GM23338 (cell line): Measurements from ENCODE around the gene MAP2K3.
"Not testable (repeated sequence)": the region's sequence is repeated elsewhere in the genome, so short reads cannot be mapped to it uniquely, and the experiment has no call there.

Source experiments
- CREB1 ChIP-seq: fragments of 250-450 bp; sonication (Bioruptor Pico); IDR thresholded peaks from 2 replicates; pipeline ENCODE4 v1.5.0; 2020; ENCODE audit warnings: low read depth, mild to moderate bottlenecking, moderate library complexity
- ETS1 ChIP-seq: IDR thresholded peaks from 2 replicates; pipeline ENCODE4 v1.6.1; 2016; ENCODE audit warnings: antibody characterized with exemption
- EZH2 ChIP-seq: fragments of 200-600 bp; sonication (generic); IDR thresholded peaks from one replicate; pipeline ENCODE4 v1.8.0; 2017; ENCODE audit warnings: antibody characterized with exemption, mild to moderate bottlenecking, low read depth; ENCODE audit not compliant: unreplicated experiment
- EZH2phosphoT487 ChIP-seq: fragments of 200-600 bp; sonication (generic); IDR thresholded peaks from one replicate; pipeline ENCODE4 v1.8.1; 2018; ENCODE audit warnings: antibody characterized with exemption; ENCODE audit not compliant: unreplicated experiment
- JUNB ChIP-seq: IDR thresholded peaks from one replicate; pipeline ENCODE4 v1.6.1; 2016; ENCODE audit warnings: antibody characterized with exemption; ENCODE audit not compliant: unreplicated experiment
- POLR2AphosphoS5 ChIP-seq: IDR thresholded peaks from 2 replicates; pipeline ENCODE4 v1.6.1; 2016; ENCODE audit warnings: antibody characterized with exemption, low read depth
- STAT1 ChIP-seq: IDR thresholded peaks from one replicate; pipeline ENCODE4 v1.6.1; 2016; ENCODE audit warnings: antibody characterized with exemption; ENCODE audit not compliant: unreplicated experiment
- ZNF114 ChIP-seq: fragments of 250-450 bp; sonication (Bioruptor Pico); IDR thresholded peaks from 2 replicates; pipeline ENCODE4 v1.5.0; 2020; ENCODE audit warnings: mild to moderate bottlenecking, moderate library complexity
- ZNF331 ChIP-seq: fragments of 250-450 bp; sonication (Bioruptor Pico); IDR thresholded peaks from 2 replicates; pipeline ENCODE4 v1.5.0; 2020; ENCODE audit warnings: low read depth, mild to moderate bottlenecking, moderate library complexity
- TF ChIP-seq, protein P1 (sequence below), 2 experiments: fragments of 200-600 bp in 1 of 2; sonication (generic) in 1 of 2; conservative IDR thresholded peaks; 2 replicates each; pipeline versions ENCODE4 v1.5.1 to v1.6.1; 2016 to 2017; ENCODE audit warnings: antibody characterized with exemption in 2 of 2, low read depth in 2 of 2, mild to moderate bottlenecking in 2 of 2, moderate library complexity in 1 of 2
- TF ChIP-seq, protein P2 (sequence below): IDR thresholded peaks from one replicate; pipeline ENCODE4 v1.6.1; 2018; ENCODE audit warnings: antibody characterized with exemption; ENCODE audit not compliant: unreplicated experiment
- TF ChIP-seq, protein P3 (sequence below): fragments of 250-450 bp; sonication (Bioruptor Pico); IDR thresholded peaks from 2 replicates; pipeline ENCODE4 v1.5.0; 2020; ENCODE audit warnings: mild to moderate bottlenecking, moderate library complexity

GRCh38 chr17:21320430-21320829, 35.9 kb downstream of the MAP2K3 start:
- TF ChIP-seq EZH2phosphoT487; ETS1; POLR2AphosphoS5; EZH2; JUNB; CREB1 (CRISPR knock-in tag); STAT1; ZNF331 (CRISPR knock-in tag); ZNF114 (CRISPR knock-in tag): not testable (repeated sequence)
- TF ChIP-seq, protein P1, sequence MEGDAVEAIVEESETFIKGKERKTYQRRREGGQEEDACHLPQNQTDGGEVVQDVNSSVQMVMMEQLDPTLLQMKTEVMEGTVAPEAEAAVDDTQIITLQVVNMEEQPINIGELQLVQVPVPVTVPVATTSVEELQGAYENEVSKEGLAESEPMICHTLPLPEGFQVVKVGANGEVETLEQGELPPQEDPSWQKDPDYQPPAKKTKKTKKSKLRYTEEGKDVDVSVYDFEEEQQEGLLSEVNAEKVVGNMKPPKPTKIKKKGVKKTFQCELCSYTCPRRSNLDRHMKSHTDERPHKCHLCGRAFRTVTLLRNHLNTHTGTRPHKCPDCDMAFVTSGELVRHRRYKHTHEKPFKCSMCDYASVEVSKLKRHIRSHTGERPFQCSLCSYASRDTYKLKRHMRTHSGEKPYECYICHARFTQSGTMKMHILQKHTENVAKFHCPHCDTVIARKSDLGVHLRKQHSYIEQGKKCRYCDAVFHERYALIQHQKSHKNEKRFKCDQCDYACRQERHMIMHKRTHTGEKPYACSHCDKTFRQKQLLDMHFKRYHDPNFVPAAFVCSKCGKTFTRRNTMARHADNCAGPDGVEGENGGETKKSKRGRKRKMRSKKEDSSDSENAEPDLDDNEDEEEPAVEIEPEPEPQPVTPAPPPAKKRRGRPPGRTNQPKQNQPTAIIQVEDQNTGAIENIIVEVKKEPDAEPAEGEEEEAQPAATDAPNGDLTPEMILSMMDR (conservative IDR thresholded peaks at IDR 0.05; ENCODE audit: low read depth in 2 of 2) = not testable (repeated sequence)
- TF ChIP-seq, protein P2, sequence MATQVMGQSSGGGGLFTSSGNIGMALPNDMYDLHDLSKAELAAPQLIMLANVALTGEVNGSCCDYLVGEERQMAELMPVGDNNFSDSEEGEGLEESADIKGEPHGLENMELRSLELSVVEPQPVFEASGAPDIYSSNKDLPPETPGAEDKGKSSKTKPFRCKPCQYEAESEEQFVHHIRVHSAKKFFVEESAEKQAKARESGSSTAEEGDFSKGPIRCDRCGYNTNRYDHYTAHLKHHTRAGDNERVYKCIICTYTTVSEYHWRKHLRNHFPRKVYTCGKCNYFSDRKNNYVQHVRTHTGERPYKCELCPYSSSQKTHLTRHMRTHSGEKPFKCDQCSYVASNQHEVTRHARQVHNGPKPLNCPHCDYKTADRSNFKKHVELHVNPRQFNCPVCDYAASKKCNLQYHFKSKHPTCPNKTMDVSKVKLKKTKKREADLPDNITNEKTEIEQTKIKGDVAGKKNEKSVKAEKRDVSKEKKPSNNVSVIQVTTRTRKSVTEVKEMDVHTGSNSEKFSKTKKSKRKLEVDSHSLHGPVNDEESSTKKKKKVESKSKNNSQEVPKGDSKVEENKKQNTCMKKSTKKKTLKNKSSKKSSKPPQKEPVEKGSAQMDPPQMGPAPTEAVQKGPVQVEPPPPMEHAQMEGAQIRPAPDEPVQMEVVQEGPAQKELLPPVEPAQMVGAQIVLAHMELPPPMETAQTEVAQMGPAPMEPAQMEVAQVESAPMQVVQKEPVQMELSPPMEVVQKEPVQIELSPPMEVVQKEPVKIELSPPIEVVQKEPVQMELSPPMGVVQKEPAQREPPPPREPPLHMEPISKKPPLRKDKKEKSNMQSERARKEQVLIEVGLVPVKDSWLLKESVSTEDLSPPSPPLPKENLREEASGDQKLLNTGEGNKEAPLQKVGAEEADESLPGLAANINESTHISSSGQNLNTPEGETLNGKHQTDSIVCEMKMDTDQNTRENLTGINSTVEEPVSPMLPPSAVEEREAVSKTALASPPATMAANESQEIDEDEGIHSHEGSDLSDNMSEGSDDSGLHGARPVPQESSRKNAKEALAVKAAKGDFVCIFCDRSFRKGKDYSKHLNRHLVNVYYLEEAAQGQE = not testable (repeated sequence)
- TF ChIP-seq, protein P3, sequence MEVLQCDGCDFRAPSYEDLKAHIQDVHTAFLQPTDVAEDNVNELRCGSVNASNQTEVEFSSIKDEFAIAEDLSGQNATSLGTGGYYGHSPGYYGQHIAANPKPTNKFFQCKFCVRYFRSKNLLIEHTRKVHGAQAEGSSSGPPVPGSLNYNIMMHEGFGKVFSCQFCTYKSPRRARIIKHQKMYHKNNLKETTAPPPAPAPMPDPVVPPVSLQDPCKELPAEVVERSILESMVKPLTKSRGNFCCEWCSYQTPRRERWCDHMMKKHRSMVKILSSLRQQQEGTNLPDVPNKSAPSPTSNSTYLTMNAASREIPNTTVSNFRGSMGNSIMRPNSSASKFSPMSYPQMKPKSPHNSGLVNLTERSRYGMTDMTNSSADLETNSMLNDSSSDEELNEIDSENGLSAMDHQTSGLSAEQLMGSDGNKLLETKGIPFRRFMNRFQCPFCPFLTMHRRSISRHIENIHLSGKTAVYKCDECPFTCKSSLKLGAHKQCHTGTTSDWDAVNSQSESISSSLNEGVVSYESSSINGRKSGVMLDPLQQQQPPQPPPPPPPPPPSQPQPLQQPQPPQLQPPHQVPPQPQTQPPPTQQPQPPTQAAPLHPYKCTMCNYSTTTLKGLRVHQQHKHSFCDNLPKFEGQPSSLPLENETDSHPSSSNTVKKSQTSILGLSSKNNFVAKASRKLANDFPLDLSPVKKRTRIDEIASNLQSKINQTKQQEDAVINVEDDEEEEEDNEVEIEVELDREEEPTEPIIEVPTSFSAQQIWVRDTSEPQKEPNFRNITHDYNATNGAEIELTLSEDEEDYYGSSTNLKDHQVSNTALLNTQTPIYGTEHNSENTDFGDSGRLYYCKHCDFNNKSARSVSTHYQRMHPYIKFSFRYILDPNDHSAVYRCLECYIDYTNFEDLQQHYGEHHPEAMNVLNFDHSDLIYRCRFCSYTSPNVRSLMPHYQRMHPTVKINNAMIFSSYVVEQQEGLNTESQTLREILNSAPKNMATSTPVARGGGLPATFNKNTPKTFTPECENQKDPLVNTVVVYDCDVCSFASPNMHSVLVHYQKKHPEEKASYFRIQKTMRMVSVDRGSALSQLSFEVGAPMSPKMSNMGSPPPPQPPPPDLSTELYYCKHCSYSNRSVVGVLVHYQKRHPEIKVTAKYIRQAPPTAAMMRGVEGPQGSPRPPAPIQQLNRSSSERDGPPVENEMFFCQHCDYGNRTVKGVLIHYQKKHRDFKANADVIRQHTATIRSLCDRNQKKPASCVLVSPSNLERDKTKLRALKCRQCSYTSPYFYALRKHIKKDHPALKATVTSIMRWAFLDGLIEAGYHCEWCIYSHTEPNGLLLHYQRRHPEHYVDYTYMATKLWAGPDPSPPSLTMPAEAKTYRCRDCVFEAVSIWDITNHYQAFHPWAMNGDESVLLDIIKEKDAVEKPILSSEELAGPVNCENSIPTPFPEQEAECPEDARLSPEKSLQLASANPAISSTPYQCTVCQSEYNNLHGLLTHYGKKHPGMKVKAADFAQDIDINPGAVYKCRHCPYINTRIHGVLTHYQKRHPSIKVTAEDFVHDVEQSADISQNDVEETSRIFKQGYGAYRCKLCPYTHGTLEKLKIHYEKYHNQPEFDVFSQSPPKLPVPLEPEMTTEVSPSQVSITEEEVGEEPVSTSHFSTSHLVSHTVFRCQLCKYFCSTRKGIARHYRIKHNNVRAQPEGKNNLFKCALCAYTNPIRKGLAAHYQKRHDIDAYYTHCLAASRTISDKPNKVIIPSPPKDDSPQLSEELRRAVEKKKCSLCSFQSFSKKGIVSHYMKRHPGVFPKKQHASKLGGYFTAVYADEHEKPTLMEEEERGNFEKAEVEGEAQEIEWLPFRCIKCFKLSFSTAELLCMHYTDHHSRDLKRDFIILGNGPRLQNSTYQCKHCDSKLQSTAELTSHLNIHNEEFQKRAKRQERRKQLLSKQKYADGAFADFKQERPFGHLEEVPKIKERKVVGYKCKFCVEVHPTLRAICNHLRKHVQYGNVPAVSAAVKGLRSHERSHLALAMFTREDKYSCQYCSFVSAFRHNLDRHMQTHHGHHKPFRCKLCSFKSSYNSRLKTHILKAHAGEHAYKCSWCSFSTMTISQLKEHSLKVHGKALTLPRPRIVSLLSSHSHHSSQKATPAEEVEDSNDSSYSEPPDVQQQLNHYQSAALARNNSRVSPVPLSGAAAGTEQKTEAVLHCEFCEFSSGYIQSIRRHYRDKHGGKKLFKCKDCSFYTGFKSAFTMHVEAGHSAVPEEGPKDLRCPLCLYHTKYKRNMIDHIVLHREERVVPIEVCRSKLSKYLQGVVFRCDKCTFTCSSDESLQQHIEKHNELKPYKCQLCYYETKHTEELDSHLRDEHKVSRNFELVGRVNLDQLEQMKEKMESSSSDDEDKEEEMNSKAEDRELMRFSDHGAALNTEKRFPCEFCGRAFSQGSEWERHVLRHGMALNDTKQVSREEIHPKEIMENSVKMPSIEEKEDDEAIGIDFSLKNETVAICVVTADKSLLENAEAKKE (CRISPR knock-in tag) = not testable (repeated sequence)
